Measurements from ENCODE around the gene TRMT10C. TPM values are rescaled to one million over a fixed set of nuclear protein-coding genes. Genes with fewer than 3 reads are reported as not detected.

Gene TRMT10C
- polyA plus RNA-seq, 1 donor from 2014 or later: 39.8 TPM

Other genes with a start within 250 kb of the TRMT10C start
- gene IMPG2, start 241.3 kb upstream of the TRMT10C start, polyA plus RNA-seq: 0.05 TPM
- gene SENP7, start 48.7 kb upstream of the TRMT10C start, polyA plus RNA-seq: 6.1 TPM
- gene PCNP, start 12.3 kb downstream of the TRMT10C start, polyA plus RNA-seq: 119 TPM
- 13.8 TPM for gene ZBTB11, start 115.3 kb downstream of the TRMT10C start, polyA plus RNA-seq
- 1,110 TPM for gene RPL24, start 124.8 kb downstream of the TRMT10C start, polyA plus RNA-seq
- 6.1 TPM for gene CEP97, start 162.7 kb downstream of the TRMT10C start, polyA plus RNA-seq
- 30.4 TPM for gene NXPE3, start 217.3 kb downstream of the TRMT10C start, polyA plus RNA-seq

Data from IgD-negative memory B cell (primary cell).